ENCODE data around the gene ZHX3. TPM values are rescaled to one million over a fixed set of nuclear protein-coding genes. Genes with fewer than 3 reads are reported as not detected.

Gene ZHX3
- total RNA-seq (2014; rRNA removed; shearing (Covaris generic)), result 20.8 and 22.1 TPM in 2 replicates

- peak; percentile 98 for DNase-seq (ENCODE audit: low read depth)
Observed at GRCh38 chr20:41317546-41318270, at the start of gene ZHX3. TSS of gene ZHX3 (minus strand) at chr20:41317731. CDS start at chr20:41204916, 112,815 bp downstream.

- DNase-seq (ENCODE audit: low read depth), result no peak
Observed at GRCh38 chr20:41367393-41367695, 49.8 kb upstream of the ZHX3 start.

- DNase-seq (ENCODE audit: low read depth), result no peak
Observed at GRCh38 chr20:41366546-41367392, 49.2 kb upstream of the ZHX3 start, which contains the start of gene EMILIN3. TSS of gene EMILIN3 (minus strand) at chr20:41366818. CDS start at chr20:41366634, 184 bp downstream.

GRCh38 chr20:41365777-41366545 lies 48.4 kb upstream of the ZHX3 start:
- DNase-seq (ENCODE audit: low read depth), result no peak

- DNase-seq (ENCODE audit: low read depth), result no peak
Observed at GRCh38 chr20:41364967-41365765, 47.6 kb upstream of the ZHX3 start.

- no peak for DNase-seq (ENCODE audit: low read depth)
Observed at GRCh38 chr20:41364236-41364855, 46.8 kb upstream of the ZHX3 start.

GRCh38 chr20:41363601-41364000 lies 46.1 kb upstream of the ZHX3 start:
- no peak for DNase-seq (ENCODE audit: low read depth)

- DNase-seq (ENCODE audit: low read depth), result peak; percentile 26
Observed at GRCh38 chr20:41362748-41363140, 45.2 kb upstream of the ZHX3 start.

- DNase-seq (ENCODE audit: low read depth), result no peak
Observed at GRCh38 chr20:41361757-41362747, 44.5 kb upstream of the ZHX3 start.

- no peak for DNase-seq (ENCODE audit: low read depth)
Observed at GRCh38 chr20:41360831-41361756, 43.6 kb upstream of the ZHX3 start.

GRCh38 chr20:41359541-41360011 lies 42.0 kb upstream of the ZHX3 start:
- DNase-seq (ENCODE audit: low read depth), result no peak

GRCh38 chr20:41358717-41359116 lies 41.2 kb upstream of the ZHX3 start:
- DNase-seq (ENCODE audit: low read depth), result no peak

GRCh38 chr20:41358230-41358629 lies 40.7 kb upstream of the ZHX3 start:
- DNase-seq (ENCODE audit: low read depth), result no peak

- no peak for DNase-seq (ENCODE audit: low read depth)
Observed at GRCh38 chr20:41357424-41358163, 40.1 kb upstream of the ZHX3 start.

- DNase-seq (ENCODE audit: low read depth), result no peak
Observed at GRCh38 chr20:41356951-41357350, 39.4 kb upstream of the ZHX3 start.

GRCh38 chr20:41355598-41356203 lies 38.2 kb upstream of the ZHX3 start:
- DNase-seq (ENCODE audit: low read depth), result no peak

GRCh38 chr20:41355192-41355591 lies 37.7 kb upstream of the ZHX3 start:
- DNase-seq (ENCODE audit: low read depth), result no peak
